CD4-positive, alpha-beta T cell (primary cell): ENCODE measurements around the gene HPX. TPM values are rescaled to one million over a fixed set of nuclear protein-coding genes. Genes with fewer than 3 reads are reported as not detected.

Source experiments
- ATAC-seq: fragments of 200-7000 bp; cut with Tn5 transposase; one replicate; pipeline ENCODE4 v1.10.0; 2022; ENCODE audit warnings: mild to moderate bottlenecking; ENCODE audit not compliant: poor library complexity
- CTCF ChIA-PET: fragments of 350-600 bp; sonication (Branson Sonifier 250); formaldehyde crosslinking; loops from one replicate; lab custom pipeline; 2021; ENCODE audit warnings: antibody characterized with exemption, inconsistent platforms; lab: Charles Lee
- POLR2A ChIA-PET: fragments of 350-600 bp; sonication (Branson Sonifier 250); formaldehyde crosslinking; loops from one replicate; lab custom pipeline; 2021; ENCODE audit warnings: antibody characterized with exemption, inconsistent platforms; lab: Charles Lee
- DNase-seq, 14 experiments: peaks; one replicate each; pipeline ENCODE4 v3.0.0-alpha.2; 2013 to 2020; ENCODE audit warnings: mixed read lengths in 2 of 14
- H3K27ac ChIP-seq, 2 donors: one replicate each; pipeline versions ENCODE4 v1.5.1 to v1.7.0; 2013; ENCODE audit warnings: low read length in 2 of 2, low read depth in 1 of 2, mild to moderate bottlenecking in 1 of 2
- H3K27me3 ChIP-seq, 2 experiments: 1 replicate in 1 of 2; 2 replicates in 1 of 2; pipeline versions ENCODE4 v1.6.1 to v1.7.0; 2013; ENCODE audit warnings: low read length in 2 of 2, control low read depth in 1 of 2, mild to moderate bottlenecking in 1 of 2, moderate library complexity in 1 of 2; ENCODE audit not compliant: insufficient read depth in 2 of 2, control insufficient read depth in 1 of 2
- H3K36me3 ChIP-seq: one replicate; pipeline ENCODE4 v1.6.1; 2013; ENCODE audit warnings: low read length, control low read depth; ENCODE audit not compliant: insufficient read depth
- H3K4me1 ChIP-seq: one replicate; pipeline ENCODE4 v1.6.1; 2013; ENCODE audit warnings: low read length, control low read depth; ENCODE audit not compliant: insufficient read depth
- H3K4me3 ChIP-seq: one replicate; pipeline ENCODE4 v1.5.1; 2013; ENCODE audit warnings: mild to moderate bottlenecking, low read length, moderate library complexity
- H3K9me3 ChIP-seq, 2 experiments: 1 replicate in 1 of 2; 2 replicates in 1 of 2; pipeline versions ENCODE4 v1.6.1 to v1.7.0; 2013; ENCODE audit warnings: low read length in 2 of 2, mild to moderate bottlenecking in 2 of 2, control low read depth in 1 of 2, moderate library complexity in 1 of 2; ENCODE audit not compliant: control insufficient read depth in 1 of 2, insufficient read depth in 1 of 2
- H3K27ac Mint-ChIP-seq: one replicate; pipeline ENCODE4 v1.8.0; 2020; ENCODE audit warnings: mixed read lengths
- H3K27me3 Mint-ChIP-seq: one replicate; pipeline ENCODE4 v1.8.0; 2021; ENCODE audit warnings: mixed read lengths
- H3K36me3 Mint-ChIP-seq: one replicate; pipeline ENCODE4 v1.8.0; 2021; ENCODE audit warnings: low read depth, mixed read lengths
- H3K4me1 Mint-ChIP-seq: one replicate; pipeline ENCODE4 v1.8.0; 2021; ENCODE audit warnings: low read depth, mixed read lengths
- H3K4me3 Mint-ChIP-seq: one replicate; pipeline ENCODE4 v1.8.0; 2020; ENCODE audit warnings: mild to moderate bottlenecking, mixed read lengths
- H3K9me3 Mint-ChIP-seq: one replicate; pipeline ENCODE4 v1.8.0; 2020; ENCODE audit warnings: mixed read lengths
- intact Hi-C, 2 experiments: fragments of 100-400 bp; cut with DNase I in 1 of 2; cut with micrococcal nuclease in 1 of 2; formaldehyde crosslinking; loops; one replicate each; pipeline versions ENCODE4 v1.15.1 to v1.9.0; 2023 to 2025; cut with DNase I, micrococcal nuclease
- total RNA-seq, 174 experiments: library from RNA in 2 of 174; stranded (reverse) in 2 of 174; gene quantifications; one replicate each; pipeline ENCODE4 v1.2.3 and lab custom pipeline; 2021 to 2026
- TF ChIP-seq, protein P1 (sequence below): fragments of 200-600 bp; IDR thresholded peaks from one replicate; pipeline ENCODE4 v1.8.0; 2022; ENCODE audit warnings: antibody characterized with exemption, mild to moderate bottlenecking

HPX gene
- total RNA-seq, 2 experiments from 2014 or later, result 0.52 to 0.87 TPM

DNA sequence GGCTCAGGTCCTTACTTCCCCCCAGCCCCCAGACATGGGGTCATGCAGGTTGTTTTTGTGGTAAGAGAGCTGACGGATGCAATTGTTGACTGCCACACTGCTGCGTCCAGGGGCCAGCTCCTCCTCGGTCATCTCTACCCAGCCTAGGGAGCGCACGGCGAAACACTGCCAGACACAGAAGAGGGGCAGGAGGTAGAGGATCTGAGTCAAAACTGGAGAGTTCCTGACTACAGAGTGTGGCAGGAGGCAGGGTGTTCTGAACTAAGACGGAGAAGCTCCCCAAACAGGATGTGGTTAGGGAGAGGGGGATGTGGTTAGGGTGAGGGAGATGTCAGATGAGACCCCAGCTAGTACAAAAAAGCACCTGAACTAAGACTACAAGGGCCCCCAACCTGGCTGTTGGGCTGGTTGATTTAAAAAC is 38.2 kb downstream of the HPX start:
- peaks cover 34% of the 10 kb centered on the region for H3K36me3 ChIP-seq
- Mint-ChIP-seq H3K27me3 (no peaks in the 10 kb centered on the region), H3K4me1 (peaks cover 96% of the 10 kb centered on the region), H3K36me3 (peaks cover 76% of the 10 kb centered on the region), H3K4me3 (peak overlapping the region; percentile 84), H3K27ac (peak overlapping the region; percentile 97), H3K9me3 (no peaks in the 10 kb centered on the region)
- CTCF ChIA-PET, result interaction anchor here (0.5 to 4.8 kb wide), 9 partner anchors 11 to 281 kb away, joined by 3 to 26 read pairs (median 7); partner anchors contain the start of genes APBB1, MRPL17 and SMPD1
- TF ChIP-seq, protein P1, sequence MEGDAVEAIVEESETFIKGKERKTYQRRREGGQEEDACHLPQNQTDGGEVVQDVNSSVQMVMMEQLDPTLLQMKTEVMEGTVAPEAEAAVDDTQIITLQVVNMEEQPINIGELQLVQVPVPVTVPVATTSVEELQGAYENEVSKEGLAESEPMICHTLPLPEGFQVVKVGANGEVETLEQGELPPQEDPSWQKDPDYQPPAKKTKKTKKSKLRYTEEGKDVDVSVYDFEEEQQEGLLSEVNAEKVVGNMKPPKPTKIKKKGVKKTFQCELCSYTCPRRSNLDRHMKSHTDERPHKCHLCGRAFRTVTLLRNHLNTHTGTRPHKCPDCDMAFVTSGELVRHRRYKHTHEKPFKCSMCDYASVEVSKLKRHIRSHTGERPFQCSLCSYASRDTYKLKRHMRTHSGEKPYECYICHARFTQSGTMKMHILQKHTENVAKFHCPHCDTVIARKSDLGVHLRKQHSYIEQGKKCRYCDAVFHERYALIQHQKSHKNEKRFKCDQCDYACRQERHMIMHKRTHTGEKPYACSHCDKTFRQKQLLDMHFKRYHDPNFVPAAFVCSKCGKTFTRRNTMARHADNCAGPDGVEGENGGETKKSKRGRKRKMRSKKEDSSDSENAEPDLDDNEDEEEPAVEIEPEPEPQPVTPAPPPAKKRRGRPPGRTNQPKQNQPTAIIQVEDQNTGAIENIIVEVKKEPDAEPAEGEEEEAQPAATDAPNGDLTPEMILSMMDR, result no peak
- H3K27ac ChIP-seq, result peak overlapping the region; percentile 75 to 91
- H3K4me1 ChIP-seq, result peaks cover 83% of the 10 kb centered on the region
- peak overlapping the region; percentile 31 for H3K4me3 ChIP-seq
- peak; percentile 78 for ATAC-seq
- POLR2A ChIA-PET, result interaction anchor here (0.7 to 8.6 kb wide), 25 partner anchors 10 to 343 kb away, joined by 3 to 253 read pairs (median 7); partner anchors contain the start of genes APBB1, ARFIP2, FHIP1B and HPX
- H3K9me3 ChIP-seq, result no peaks in the 10 kb centered on the region
- no peaks in the 10 kb centered on the region for H3K27me3 ChIP-seq
- peak; percentile 43 to 95 (median 72) for DNase-seq
- intact Hi-C loops, result loop anchor here (1.0 kb wide), 5 partner anchors 9 to 41 kb away; partner anchors contain the start of genes APBB1 (in 1 of the 2) and SMPD1 (in 1 of the 2)

DNA sequence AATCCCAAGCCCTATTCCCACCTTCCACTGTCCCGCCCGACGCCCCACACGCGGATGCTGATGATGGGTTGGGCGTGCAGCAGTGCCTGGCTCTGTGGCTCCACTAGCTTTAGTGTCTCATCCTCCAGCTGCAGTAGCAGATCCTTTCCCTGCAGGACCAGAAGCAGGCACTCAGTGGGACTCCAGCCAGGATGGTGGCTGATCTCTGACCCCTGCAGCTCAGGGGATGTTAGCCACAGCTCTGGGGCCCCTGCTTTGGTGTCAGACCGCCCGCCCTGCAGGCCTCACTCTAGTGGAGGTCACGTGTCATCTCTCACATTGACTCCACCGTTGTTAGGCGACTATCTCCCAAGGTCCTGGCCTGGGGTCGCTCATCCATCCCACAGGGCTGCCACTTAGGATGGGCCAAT is 38.7 kb downstream of the HPX start:
- ChIA-PET POLR2A (interaction anchor here (0.9 to 8.6 kb wide), 17 partner anchors 11 to 343 kb away, joined by 3 to 253 read pairs (median 9); partner anchors contain the start of genes APBB1, ARFIP2, FHIP1B and HPX), CTCF (interaction anchor here (0.7 to 4.8 kb wide), 8 partner anchors 12 to 281 kb away, joined by 3 to 26 read pairs (median 8); partner anchors contain the start of genes APBB1, MRPL17 and SMPD1)
- no peaks in the 10 kb centered on the region for H3K27me3 Mint-ChIP-seq
- Histone ChIP-seq H3K4me3 (peak overlapping the region; percentile 31), H3K27me3 (no peaks in the 10 kb centered on the region), H3K27ac (peak overlapping the region; percentile 75 to 91), H3K9me3 (no peaks in the 10 kb centered on the region), H3K4me1 (peaks cover 84% of the 10 kb centered on the region), H3K36me3 (peaks cover 38% of the 10 kb centered on the region)
- ATAC-seq, result peak; percentile 17
- H3K4me1 Mint-ChIP-seq, result peaks cover 92% of the 10 kb centered on the region
- peaks cover 78% of the 10 kb centered on the region for H3K36me3 Mint-ChIP-seq
- H3K9me3 Mint-ChIP-seq, result no peaks in the 10 kb centered on the region
- DNase-seq, result peak in 4 of 14 experiments; percentile 40 to 51 (median 48)
- intact Hi-C loops, result loop anchor here (1.0 kb wide), 5 partner anchors 9 to 41 kb away; partner anchors contain the start of genes APBB1 (in 1 of the 2) and SMPD1 (in 1 of the 2)
- TF ChIP-seq, protein P1, result no peak
- peak overlapping the region; percentile 97 for H3K27ac Mint-ChIP-seq
- peak overlapping the region; percentile 84 for H3K4me3 Mint-ChIP-seq

DNA sequence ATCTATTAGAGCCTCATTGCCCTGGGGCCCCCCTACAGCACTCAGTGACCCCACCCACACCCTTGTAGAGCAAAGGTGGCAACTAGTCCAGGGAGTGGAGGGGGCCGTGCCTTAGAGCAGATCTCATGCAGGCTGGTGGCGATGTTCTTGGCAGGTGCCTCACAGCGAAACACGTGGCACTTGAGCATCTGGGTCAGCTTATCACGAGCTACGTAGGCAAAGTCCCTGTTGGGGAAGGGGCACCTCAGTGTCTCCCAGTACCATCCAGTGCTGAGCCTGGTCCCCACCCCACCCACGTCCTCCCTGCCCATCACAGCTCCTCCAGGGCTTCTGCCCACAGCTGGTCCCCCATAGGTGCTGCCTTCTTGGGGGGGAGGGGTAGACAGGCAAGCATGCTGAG is 39.3 kb downstream of the HPX start:
- ATAC-seq (no peak), DNase-seq (peak in 1 of 14 experiments; percentile 25)
- Mint-ChIP-seq H3K27me3 (no peaks in the 10 kb centered on the region), H3K4me3 (no peak overlapping the region), H3K9me3 (no peaks in the 10 kb centered on the region), H3K27ac (peak overlapping the region; percentile 97), H3K36me3 (peaks cover 78% of the 10 kb centered on the region), H3K4me1 (peaks cover 92% of the 10 kb centered on the region)
- Histone ChIP-seq H3K27me3 (no peaks in the 10 kb centered on the region), H3K4me3 (no peak overlapping the region), H3K4me1 (peaks cover 84% of the 10 kb centered on the region), H3K9me3 (no peaks in the 10 kb centered on the region), H3K27ac (peak overlapping the region; percentile 75 to 91), H3K36me3 (peaks cover 41% of the 10 kb centered on the region)
- POLR2A ChIA-PET, result interaction anchor here (1.0 to 8.6 kb wide), 13 partner anchors 10 to 282 kb away, joined by 3 to 253 read pairs (median 12); partner anchors contain the start of genes APBB1, ARFIP2, FHIP1B and HPX
- CTCF ChIA-PET, result interaction anchor here (1.7 to 4.8 kb wide), 4 partner anchors 12 to 42 kb away, joined by 6 to 26 read pairs (median 13); partner anchors contain the start of genes APBB1 and SMPD1
- intact Hi-C loops, result no loop called here
- TF ChIP-seq, protein P1, result no peak
